T47D (cell line): ENCODE data around the gene ANO1.

Experiments
- DNase-seq, 2 experiments: peaks; one replicate each; pipeline versions ENCODE4 v3.0.0 to v3.0.0-alpha.2; 2011 to 2012; ENCODE audit warnings: low read depth in 1 of 2, low spot score in 1 of 2
- JUND ChIP-seq: IDR thresholded peaks from 2 replicates; pipeline ENCODE4 v1.6.1; 2012; ENCODE audit warnings: low read depth
- in situ Hi-C: cut with HindIII; loops from 2 replicates; pipeline ENCODE4 v1.10.0; 2016; ENCODE audit warnings: low sequenced_read_pairs, low pct_unique_long_range_greater_than_20kb

ANO1 gene

DNA sequence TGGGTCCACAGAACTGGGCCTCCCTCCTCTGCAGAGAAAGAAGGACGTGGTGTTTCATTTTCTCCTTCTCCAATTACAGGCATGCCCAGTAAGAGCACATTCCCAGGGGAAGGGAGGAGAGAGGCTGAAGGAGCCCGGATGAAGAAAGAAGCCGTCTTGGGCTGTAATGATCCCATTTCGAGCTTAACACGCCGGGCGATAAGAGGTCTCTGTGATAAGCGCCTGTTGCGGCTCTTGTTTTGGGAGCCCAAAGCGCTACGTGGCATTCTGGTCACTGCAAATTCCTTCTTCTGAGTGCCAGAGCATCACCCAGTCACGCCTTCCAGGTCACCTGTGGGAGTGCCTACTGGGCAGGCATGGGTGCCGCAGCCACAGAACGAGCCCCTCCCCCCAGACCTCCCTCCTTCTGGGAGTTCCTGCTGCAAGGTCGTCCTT, 57.5 kb downstream of the ANO1 start:
- peak in 1 of 2 experiments; percentile 41 for DNase-seq
- no peak for TF ChIP-seq JUND
- in situ Hi-C loops: no loop called here

DNA sequence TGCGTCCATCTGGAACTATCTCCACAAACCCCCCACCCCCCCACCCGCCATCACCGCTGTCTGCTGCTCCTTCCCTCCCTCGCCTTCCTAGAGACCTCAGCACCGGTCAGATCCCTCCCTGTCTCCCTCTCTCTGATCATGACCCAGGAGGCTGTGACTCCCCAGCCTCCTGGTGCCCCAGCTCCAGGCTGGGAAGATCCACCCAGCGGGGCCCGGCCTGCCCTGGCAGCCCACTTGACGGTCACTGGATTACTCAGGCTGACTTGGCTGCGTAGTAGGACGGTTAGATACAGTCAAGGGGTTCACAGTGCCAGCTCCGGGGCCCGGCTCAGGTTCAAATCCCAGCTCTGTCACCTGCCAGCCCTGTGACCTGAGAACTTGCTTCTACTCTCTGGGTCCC, 59.3 kb downstream of the ANO1 start:
- no peak for TF ChIP-seq JUND
- no peak for DNase-seq
- in situ Hi-C loops: no loop called here

DNA sequence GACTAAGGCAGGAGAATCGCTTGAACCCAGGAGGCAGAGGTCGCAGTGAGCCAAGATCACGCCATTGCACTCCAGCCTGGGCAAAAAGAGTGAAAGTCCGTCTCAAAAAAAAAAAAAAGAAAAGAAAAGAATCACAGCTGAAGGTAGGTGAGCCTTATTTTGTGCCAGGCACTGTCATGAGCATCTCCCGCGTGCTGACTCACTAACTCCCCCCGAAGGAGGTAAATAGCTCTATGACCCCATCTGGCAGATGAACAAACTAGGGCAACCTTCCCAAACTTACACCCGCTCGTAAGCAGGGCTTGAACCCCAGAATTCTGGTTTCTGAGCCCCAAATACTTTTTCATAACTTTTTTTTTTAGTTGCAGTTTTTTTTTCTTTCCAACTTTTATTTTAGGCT, 60.3 kb downstream of the ANO1 start:
- no peak for TF ChIP-seq JUND
- DNase-seq: no peak
- in situ Hi-C loops: no loop called here

DNA sequence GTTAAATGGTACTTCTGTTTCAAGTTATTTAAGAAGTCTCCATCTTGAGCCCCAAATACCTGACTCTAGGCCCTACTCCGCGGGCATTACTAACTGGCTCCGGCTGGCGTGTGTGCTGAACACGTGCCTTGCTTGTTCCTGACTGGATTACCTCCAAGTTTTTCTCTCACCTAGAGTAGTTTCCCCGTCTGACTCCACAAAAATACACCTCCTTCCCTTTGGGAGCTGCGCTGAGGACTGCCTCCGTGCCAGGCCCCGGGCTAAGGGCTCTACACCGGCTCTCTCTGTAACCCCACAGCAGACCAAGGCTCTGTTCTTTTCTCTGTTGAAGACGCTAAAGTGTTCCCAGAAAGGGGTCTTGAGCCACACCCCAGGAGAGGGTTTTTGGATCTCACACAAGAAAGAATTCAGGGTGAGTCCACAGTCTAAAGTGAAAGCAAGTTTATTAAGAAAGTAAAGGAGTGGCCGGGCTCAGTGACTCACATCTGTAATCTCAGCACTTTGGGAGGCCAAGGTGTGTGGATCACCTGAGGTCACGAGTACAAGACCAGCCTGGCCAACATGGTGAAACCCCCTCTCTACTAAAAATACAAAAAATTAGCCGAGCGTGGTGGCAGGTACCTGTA, 61.8 kb downstream of the ANO1 start:
- no peak for DNase-seq
- in situ Hi-C loops: no loop called here
- no peak for TF ChIP-seq JUND

DNA sequence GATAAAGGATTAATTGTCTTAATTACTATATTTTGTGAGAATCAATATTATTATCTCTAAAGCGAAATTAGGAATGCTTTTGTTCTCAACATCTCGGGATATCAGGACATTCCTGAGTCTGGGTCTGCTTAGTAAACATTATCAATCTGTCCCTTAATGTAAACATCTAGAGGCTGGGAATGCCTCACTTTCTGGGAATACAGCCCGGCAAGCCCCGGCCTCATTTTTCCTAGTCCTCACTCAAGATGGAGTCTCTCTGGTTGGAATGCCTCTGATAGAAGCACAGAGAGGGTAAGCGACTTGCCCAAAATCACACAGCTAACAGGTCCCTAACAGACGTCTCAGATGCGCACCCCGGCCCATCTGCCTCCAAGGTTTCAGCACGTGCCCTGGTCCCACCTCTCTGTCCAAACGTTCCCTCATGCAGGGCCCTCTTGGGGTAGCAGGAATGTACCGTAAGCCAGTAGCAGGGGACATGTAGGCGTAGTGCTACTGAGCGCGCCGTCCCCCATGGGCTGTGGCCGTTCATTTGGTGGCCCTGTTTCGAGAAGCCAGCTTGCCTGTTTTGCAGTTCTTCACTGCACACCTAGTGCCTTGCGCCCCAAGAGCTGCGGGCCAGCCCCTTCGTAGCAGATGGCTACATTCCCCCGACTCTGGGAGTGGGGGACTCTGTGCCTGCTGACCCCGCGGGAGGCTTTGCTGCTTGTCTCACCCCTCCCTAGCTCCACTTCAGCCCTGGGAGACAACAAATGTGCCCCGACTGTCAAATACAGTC, 62.8 kb downstream of the ANO1 start:
- DNase-seq: no peak
- in situ Hi-C loops: no loop called here
- TF ChIP-seq JUND: no peak

DNA sequence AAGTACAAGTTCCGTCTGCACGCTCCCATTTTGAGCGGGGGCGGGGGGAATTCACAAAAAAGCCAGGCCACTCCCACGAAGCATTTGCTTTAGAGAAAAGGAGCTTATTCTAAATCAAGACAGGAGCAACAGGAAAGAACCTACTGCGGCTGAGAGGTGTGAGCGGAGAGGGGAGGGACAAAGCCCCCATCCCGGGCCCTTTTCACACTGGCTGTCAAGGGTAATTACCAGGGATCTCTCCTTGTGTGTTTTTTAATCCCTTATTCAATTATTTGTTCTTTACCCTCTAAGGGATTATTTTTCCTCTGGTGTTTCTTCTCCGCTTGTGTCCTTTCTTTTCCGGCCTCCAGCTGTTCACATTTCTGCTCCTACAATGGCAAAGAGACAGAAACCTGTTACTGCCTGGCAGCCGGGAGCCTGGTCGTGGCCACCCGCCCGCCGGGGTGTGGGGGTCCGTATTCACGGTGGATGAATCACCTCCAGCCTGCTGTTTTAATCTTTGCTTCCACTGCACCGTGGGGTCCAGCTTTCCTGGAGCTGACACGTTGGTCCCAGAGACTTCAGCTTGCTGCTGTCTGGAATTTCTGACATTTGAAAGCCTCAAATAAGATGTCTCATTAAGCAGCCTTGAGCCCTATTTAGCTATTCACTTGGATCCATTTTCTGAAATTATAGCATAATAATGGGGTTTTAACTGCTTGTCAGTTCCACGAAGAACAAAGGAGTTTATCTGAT, 63.5 kb downstream of the ANO1 start:
- in situ Hi-C loops: no loop called here
- DNase-seq: no peak
- no peak for TF ChIP-seq JUND

DNA sequence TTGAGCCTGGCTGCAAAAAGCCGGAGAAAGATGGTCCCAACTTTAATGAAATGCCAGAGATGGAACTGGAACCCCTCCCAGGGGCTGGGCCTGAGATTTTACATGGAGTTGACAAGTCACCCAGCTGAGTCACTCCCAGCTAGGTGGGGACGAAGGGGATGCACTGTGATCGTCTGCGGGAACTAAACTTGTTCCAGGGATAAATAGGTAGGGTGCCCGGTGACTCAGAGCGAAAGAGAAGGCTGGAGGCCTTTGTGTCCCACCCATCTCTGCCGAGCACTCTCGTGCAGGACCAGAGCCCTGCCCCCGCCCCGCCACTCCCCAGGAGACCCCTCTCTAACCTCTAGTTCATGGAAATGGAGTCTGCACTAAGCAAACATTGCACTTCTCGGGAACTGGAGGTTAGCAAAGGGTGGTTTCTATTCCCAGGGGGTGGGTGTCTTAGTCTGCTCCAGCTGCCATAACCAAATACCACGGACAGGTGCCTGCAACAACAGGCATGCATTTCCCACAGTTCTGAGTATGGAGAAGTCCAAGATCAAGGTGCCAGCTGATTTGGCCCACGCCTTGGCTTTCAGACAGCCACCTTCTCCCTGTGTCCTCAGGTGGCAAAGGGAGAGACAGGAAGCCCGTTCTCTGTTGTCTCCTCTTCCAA, 64.2 kb downstream of the ANO1 start:
- no peak for TF ChIP-seq JUND
- DNase-seq: no peak
- in situ Hi-C loops: no loop called here

DNA sequence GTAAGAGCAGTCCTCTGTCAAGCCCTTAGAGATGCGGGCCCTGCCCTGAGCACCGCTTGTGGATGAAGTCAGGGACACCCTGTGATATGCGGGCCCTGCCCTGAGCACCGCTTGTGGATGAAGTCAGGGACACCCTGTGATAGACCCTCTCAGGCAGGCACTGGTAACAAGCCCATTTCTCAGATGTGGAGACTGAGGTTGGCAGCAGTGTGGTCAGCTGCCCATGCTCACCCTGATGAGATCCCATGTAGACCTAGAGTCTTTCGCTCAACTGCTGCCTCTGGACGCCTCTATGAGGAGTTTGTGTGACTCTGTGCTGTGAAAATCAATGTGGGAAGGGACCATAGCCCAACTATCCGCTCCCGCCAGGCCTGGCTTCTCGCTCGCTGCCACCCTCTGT, 66.1 kb downstream of the ANO1 start:
- in situ Hi-C loops: no loop called here
- no peak for DNase-seq
- TF ChIP-seq JUND: no peak

DNA sequence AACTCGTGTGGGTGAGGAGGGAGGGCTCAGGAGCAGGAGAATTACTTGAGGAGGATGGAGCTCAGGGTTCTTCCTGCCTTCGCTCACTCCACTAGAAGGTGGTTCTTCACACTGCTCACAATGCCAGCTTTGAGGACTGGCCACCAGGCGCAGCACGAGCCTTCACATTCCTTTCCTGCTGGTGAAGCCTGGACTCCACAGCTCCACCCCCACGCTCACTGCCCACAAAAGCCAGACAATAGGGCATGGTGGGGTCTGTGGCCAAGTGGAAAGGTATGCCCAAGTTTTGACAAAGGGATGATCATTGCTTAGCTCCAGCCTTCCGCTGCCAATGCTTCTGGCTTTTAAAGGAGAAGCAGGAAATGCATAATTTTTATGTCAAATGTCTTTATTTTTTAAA, 67.0 kb downstream of the ANO1 start:
- no peak for TF ChIP-seq JUND
- in situ Hi-C loops: no loop called here
- peak; percentile 49 to 61 for DNase-seq

DNA sequence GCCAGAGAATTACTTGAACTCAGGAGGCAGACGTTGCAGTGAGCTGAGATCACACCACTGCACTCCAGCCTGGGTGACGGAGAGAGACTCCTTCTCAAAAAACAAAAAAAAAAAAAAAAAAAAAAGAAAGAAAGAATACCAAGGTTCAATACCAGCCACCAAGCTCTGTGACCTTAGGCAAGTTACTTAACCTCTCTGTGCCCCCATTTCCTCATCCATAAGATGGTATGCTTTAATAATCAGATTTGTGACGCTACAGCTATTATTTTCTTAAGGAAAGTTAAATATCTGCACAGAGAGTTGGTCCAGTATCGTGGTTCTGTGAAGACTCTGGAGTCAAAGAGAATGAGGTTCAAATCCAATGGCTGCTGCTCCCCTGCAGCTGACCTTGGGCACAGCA, 67.7 kb downstream of the ANO1 start:
- in situ Hi-C loops: no loop called here
- DNase-seq: no peak
- TF ChIP-seq JUND: no peak

DNA sequence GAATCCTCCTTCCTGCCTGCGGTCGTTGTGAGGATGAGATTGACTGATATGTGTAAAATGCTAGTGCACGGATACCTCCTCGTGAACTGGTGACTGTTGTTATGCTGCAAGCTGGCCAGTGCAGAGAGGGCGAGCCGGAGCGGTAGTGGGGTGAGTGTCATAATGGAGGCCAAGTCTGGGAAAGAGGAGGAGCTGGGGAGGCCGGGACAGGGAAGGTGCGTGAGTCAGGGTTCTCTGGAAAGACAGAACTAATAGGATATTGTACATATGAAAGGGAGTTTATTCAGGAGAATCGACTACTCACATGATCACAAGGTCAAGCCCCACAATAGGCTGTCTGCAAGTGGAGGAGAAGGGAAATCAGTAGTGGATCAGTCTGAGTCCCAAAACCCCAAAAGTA, 68.2 kb downstream of the ANO1 start:
- no peak for TF ChIP-seq JUND
- in situ Hi-C loops: no loop called here
- no peak for DNase-seq

DNA sequence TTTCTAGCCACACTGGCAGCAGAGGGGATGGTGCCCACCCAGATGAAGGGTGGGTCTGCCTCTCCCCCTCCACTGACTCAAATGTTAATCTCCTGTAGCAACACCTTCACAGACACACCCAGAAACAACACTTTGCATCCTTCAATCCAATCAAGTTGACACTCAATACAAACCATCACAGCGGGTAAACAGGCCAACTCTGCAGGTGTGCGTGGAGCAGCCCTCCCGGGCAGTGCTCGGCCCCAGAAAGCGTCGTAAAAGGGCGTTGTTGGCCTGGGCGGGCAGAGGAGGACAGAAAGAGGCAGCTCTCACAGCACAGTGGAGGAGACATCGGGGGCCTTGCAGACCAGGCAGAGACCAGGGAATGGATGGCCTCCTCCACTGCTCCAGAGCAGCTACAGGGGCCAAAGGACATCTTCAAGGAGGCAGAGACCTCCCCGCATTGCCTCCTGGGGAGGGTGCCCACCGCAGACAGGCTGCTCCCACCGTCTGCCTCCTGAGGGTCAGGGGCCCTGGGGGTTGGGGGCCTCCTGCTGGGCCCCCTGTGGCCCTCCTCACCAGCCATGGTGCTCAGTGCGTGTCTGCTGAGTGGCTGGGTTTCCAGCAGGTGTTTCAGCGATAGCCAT, 68.9 kb downstream of the ANO1 start:
- no peak for TF ChIP-seq JUND
- DNase-seq: no peak
- in situ Hi-C loops: no loop called here
